Erythroblast (primary cell): Measurements from ENCODE around the gene HPS5.

Experiments used
- DNase-seq, 2 experiments: peaks; one replicate each; lab custom pipeline; 2025; lab: John Stamatoyannopoulos, UW
- GATA1 ChIP-seq: IDR thresholded peaks from 2 replicates; pipeline ENCODE4 v1.6.1; 2011; ENCODE audit warnings: low read depth, mild to moderate bottlenecking, control low read depth, low read length, moderate library complexity
- POLR2A ChIP-seq: IDR thresholded peaks from 2 replicates; pipeline ENCODE4 v1.6.1; 2011; ENCODE audit warnings: mild to moderate bottlenecking, low read length

Gene HPS5

DNA sequence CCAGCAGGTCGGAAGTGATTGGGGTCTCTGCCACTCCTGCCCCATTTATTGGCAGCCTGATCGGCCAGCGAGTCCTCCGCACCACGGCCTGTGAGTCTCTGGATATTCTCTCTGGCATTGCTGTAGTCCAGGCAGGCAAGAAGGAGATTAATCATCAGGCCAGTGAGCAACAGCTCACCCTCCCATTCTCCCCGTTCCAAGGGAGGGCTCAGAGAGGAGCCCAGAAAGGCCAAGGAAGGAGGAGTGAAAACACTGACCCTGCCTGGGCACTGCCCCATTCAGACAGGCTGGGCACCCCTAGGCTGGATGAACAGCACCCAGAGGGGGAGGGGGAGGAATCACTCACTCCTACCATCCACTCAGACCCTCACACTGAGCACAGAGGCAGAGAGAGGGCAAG is 76.5 kb downstream of the HPS5 start:
- no peak for DNase-seq
- TF ChIP-seq GATA1: no peak
- TF ChIP-seq POLR2A: no peak

DNA sequence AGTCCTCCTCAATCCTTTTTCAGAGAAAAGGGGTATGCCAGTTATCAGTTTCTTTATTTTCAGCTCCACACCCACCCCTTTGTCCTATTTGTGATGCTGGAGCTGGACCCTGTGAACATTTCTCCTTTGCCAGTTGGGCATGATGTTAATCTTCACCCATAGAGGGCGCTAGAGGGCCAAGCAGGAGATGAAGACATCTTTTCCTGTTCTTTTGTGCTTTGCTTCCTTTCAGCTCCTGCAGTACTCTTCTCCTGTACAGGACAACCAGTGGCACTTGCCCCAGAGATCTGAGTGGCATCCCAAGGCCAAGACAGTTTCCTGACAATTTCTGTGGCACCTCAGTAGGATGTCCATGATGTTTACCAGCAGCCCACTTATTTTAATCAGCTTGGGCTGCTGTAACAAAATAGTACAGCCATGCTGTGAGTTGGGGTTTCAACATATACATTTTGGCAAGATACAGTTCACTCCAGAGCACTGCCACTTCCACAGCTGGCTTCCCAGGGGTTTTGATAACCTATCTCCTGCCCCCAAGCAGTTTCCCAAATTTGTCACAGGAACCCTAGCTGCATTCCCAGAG is 78.1 kb downstream of the HPS5 start:
- no peak for TF ChIP-seq GATA1
- TF ChIP-seq POLR2A: no peak
- DNase-seq: peak; percentile 74 to 85

DNA sequence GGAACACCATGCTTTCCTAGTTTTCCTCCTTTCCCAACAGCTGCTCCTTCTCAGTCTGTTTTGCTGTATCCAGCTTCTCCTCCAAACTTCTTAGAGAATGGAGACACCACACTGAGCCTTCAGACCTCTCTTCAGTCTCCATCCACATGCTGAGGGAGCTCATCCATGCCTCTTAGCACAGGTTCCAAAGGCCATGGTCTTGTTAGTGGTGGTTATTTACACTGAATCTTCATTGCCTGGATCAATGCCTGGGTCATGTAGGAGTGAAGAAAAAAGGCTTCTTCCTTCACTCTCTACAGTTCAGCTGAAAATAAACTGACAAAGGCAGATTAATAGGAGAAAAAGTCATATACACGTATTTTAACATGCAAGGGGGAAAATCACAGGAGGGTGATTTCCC is 82.3 kb downstream of the HPS5 start:
- DNase-seq: no peak
- no peak for TF ChIP-seq GATA1
- no peak for TF ChIP-seq POLR2A

DNA sequence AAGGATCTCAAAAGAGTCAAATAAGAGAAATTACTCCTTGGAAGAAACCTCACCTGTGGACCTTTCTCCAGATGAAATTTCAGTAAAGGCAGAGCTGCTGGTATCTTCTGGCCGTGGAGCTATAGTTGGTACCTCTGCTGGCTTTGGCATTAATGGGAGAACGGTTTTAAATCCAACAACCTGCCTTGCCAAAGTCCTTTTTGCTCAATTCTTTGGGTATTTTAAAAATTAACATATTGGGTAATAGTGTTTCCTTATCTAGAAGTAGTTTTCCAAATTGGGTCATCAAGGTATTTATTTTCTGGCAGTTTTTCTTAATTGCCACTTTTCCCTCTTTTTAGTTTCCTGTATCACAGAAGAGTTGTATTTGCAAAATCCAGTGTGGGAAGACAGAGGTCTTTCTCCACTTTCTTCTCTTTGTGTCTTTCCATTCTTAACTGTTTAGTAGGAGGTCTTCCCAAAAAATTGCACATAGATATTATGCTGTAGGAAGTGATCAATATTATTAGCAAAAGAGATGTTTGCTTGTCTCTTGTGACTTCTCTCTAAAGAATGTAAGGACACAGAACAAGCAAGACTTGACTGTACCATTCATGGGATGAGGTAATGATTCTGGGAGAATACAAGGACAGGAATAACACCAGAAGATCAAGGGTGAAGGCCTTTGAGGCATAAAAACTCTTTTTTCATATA is 85.1 kb downstream of the HPS5 start, which contains the start of gene SAA4:
Gene SAA4 (minus strand): TSS at position 139 of the 693 bp plus-strand sequence. CDS start 876 bp downstream, outside the sequence.
- no peak for DNase-seq
- TF ChIP-seq GATA1: no peak
- TF ChIP-seq POLR2A: no peak

DNA sequence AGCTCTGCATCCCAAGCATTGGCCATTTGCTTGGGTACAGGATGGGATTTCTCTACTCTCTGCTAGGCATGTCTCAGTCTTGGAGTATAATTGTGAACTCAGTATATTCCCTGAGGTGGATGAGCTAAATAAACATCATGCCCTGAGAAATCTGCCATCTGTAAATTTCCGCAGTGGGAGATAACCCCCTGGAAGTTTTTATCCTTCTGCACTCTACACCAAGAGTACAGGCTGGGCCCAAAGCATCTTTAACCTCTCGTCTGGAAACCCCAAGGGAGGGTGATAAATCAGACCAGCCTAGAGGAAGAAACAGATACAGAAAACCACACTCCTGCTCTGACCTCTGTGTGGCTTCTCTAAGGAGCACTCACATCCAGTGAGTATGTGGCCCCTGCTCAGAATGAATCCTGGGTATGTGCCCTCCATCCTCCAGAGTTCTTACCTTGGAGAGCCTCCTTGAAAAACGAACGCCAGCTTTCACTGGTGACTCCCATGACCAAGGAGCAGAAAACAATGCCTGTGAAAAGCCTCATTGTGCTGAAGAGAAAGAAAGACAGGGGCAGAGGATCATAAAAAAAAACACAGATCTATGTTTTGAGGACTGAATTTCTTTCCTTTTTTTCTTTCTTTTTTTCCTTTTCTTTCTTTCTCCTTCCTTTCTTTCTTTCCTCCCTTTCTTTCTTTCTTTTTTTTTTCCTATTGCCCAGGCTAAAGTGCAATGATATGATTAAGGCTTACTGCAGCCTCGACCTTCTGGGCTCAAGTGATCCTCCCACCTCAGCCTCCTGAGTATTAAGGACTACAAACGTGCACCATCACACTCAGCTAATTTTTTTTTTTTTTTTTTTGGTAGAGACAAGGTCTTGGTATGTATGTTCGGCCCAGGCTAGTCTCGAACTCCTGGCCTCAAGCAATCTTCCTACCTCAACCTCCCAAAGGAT is 86.3 kb downstream of the HPS5 start:
- no peak for DNase-seq
- TF ChIP-seq GATA1 (no peak), POLR2A (no peak)

DNA sequence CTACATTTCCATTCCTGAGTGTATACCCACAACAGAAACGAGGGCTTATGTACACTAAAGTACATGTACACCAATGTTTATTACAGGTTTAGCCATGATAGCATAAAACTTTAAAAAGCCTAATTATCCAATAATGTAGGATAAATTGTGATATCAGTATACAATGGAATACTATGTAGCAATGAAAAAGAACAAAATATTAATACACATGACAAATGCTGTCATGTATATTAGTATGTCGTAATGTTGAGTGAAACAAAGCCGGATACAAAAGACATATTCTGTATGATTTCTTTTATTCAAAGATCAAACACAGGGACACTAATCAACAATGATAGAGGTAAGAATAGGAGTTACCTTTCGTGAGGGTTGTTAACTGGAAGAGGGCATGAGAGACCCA is 88.0 kb downstream of the HPS5 start:
- no peak for TF ChIP-seq GATA1
- DNase-seq: no peak

DNA sequence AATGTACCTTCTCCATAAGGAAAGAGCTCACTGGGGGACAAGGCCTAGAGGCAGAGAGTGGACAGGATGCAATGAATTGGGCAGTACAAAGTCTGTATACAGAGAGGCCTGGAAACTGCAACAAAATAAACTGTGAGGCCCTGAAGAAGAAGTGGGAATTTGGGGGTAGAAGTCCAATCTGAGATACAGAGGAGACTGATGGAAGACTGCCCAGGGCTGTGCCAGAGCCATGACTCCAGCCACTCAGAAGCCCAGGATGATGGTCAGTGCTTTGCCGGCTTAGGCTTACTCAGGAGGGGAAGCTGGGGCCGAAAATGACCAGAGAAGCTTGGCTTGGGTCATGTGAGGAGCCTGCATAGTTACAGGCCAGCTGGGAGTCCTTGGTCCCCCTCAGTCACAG is 91.1 kb downstream of the HPS5 start:
- TF ChIP-seq POLR2A: no peak
- no peak for TF ChIP-seq GATA1
- DNase-seq: no peak

DNA sequence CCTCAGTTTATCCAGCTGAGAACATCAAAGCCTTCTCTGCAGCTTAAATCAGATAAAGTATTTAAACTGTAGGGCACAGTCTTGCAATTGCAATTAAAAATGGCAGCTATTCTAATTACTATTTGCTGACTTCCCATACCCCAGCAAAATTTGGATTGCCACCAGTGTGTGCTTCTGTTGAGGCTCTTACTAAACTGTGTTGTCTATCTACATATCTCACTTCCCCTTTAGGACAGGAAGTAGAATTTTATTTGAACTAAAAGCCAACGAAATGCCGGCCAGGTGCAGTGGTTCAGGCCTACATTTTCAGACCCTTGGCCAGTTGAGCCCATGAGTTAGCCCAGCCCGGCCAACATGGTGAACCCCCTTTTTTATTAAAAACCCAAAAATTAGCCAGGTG is 92.4 kb downstream of the HPS5 start:
- DNase-seq: no peak
- TF ChIP-seq GATA1 (no peak), POLR2A (no peak)
